ENCODE results near the gene FGD3.
A peak's percentile ranks its signal among the peaks of the same experiment; 100 is the strongest.
"Not testable (repeated sequence)": the region's sequence is repeated elsewhere in the genome, so short reads cannot be mapped to it uniquely, and the experiment has no call there.

FGD3 gene

GRCh38 chr9:92978345-92978875 lies 31.1 kb downstream of the FGD3 start:
- no peak for DNase-seq

- no peak for DNase-seq
These were observed 32.1 kb downstream of the FGD3 start for GRCh38 chr9:92979283-92980056.

GRCh38 chr9:92980085-92980745 lies 32.9 kb downstream of the FGD3 start:
- DNase-seq = no peak

- peak; percentile 33 for DNase-seq
These were observed 34.8 kb downstream of the FGD3 start for GRCh38 chr9:92982130-92982529.

- no peak for DNase-seq
These were observed 36.8 kb downstream of the FGD3 start for GRCh38 chr9:92983984-92984589.

- DNase-seq = no peak
These were observed 37.7 kb downstream of the FGD3 start for GRCh38 chr9:92984976-92985375.

GRCh38 chr9:92986176-92987119 lies 39.1 kb downstream of the FGD3 start:
- peak; percentile 63 for DNase-seq

GRCh38 chr9:92988215-92988768 lies 41.0 kb downstream of the FGD3 start:
- no peak for DNase-seq

GRCh38 chr9:92989561-92989960 lies 42.2 kb downstream of the FGD3 start:
- no peak for DNase-seq

- no peak for DNase-seq
These were observed 43.1 kb downstream of the FGD3 start for GRCh38 chr9:92990461-92990860.

GRCh38 chr9:92992549-92992948 lies 45.2 kb downstream of the FGD3 start:
- no peak for DNase-seq

GRCh38 chr9:92998871-92999270 lies 51.5 kb downstream of the FGD3 start:
- not testable (repeated sequence) for DNase-seq

- no peak for DNase-seq
These were observed 53.7 kb downstream of the FGD3 start for GRCh38 chr9:93001031-93001430.

- no peak for DNase-seq
These were observed 55.4 kb downstream of the FGD3 start for GRCh38 chr9:93002700-93003099.

GRCh38 chr9:93003552-93004407 lies 56.5 kb downstream of the FGD3 start:
- peak; percentile 55 for DNase-seq

- no peak for DNase-seq
These were observed 57.2 kb downstream of the FGD3 start for GRCh38 chr9:93004561-93004960.

- DNase-seq = no peak
These were observed 58.6 kb downstream of the FGD3 start for GRCh38 chr9:93005876-93006275.

GRCh38 chr9:93007529-93008058 lies 60.3 kb downstream of the FGD3 start:
- DNase-seq = no peak

GRCh38 chr9:93008457-93008856 lies 61.1 kb downstream of the FGD3 start:
- no peak for DNase-seq

GRCh38 chr9:93009337-93010015 lies 62.2 kb downstream of the FGD3 start:
- DNase-seq = no peak
